GM18519 (cell line): ENCODE measurements around the gene GIMD1.
A peak's percentile ranks its signal among the peaks of the same experiment; 100 is the strongest.
"Not testable (repeated sequence)": the region's sequence is repeated elsewhere in the genome, so short reads cannot be mapped to it uniquely, and the experiment has no call there.

ENCODE experiments used
- ATAC-seq: cut with Tn5 transposase; IDR thresholded peaks from one replicate; pipeline ENCODE4 v1.9.1; 2021; ENCODE audit warnings: mild to moderate bottlenecking, moderate library complexity; ENCODE audit not compliant: unreplicated experiment, low FRiP score

GIMD1 gene

GRCh38 chr4:106368678-106369077 lies at the start of gene GIMD1:
Gene GIMD1 (minus strand): TSS chr4:106368778. CDS start chr4:106367435, 1,343 bp downstream.
- no peak for ATAC-seq

DNA sequence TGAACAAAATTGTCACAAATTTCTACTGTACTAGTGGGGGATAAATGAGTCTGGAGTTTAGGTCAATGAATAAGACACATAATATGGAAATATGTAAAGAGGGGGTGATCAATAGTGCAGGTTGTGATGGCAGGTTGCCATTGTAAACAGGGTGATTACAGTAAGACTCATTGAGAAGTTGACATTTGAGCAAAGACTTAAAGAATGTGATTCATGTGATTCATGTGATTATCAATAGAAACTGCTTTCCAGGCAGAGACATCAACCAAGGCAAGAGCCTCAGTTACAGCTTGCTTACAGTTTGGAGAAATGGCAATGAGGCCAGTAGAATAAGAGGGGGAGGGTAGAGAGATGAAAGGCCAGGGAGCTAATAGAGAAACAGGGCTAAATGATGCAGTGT lies 45.8 kb upstream of the GIMD1 start:
- no peak for ATAC-seq

DNA sequence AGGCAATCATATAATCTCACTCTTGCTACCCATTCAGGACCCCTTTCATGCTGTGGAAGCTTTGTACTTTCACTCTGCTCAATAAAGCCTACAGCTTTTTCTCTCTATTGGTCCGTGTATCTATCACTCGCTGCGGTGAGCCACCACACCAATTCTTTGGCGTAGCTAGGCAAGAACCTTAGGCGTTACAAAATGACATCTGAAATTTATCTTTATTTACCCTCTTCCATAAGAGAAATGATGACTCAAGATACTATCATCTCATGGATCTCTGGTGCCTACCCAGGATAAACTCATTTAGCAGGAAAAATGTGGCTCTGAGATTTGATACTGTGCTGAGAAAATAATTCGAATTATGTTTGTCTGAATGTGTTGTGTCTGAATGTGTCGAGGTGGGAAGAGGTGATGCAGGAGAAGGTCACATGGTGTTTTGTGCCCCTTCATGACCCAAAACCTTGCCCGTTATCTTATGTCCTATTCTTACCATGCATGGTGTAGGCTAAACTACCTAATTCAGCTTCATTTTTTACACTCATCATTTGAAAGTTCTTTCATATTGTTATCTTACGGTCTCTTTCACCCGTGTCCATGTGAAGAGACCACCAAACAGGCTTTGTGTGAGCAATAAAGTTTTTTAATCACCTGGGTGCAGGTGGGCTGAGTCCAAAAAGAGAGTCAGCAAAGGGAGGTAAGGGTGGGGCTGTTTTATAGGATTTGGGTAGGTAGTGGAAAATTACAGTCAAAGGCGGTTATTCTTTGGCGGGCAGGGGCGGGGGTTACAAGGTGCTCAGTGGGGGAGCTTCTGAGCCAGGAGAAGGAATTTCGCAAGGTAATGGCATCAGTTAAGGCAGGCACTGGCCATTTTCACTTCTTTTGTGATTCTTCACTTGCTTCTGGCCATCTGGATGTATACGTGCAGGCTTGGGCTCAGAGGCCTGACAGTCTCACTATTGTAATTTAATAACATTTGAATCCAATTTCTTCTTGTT lies 41.6 kb upstream of the GIMD1 start:
- ATAC-seq: no peak

DNA sequence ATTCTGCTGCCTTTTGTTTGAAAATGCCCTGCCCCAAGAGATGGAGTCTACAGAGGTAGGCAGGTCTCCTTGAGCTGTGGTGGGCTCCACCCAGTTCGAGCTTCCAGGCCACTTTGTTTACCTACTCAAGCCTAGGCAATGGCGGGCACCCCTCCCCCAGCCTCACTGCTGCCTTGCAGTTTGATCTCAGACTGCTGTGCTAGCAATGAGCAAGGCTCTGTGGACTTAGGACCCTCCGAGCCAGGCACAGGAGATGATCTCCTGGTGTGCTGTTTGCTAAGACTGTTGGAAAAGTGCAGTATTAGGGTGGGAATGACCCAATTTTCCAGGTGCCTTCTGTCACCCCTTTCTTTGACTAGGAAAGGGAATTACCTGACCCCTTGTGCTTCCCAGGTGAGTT lies 39.4 kb upstream of the GIMD1 start:
- ATAC-seq: not testable (repeated sequence)

DNA sequence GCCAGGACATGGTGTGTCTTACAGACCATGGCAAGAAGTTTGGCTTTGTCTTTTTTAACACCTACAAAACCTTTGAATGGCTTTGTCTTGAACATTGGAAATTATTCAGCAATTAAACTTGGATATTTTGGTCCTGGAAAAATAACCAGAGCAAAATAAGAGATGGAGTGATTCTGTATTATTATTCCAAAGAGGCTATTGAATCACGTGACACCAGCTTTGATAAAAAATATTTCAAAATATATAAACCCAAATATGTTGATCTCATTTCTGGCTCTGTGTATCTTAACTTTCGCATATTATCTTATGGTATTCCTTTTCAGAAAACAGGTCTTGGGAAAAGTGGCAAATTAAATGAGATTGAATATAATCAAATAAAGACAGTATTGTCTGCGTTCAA lies 32.6 kb upstream of the GIMD1 start:
- ATAC-seq: no peak

- not testable (repeated sequence) for ATAC-seq
Measured at GRCh38 chr4:106398898-106399297, 30.3 kb upstream of the GIMD1 start.

- ATAC-seq: no peak
Measured at GRCh38 chr4:106395582-106395981, 27.0 kb upstream of the GIMD1 start.

GRCh38 chr4:106385853-106386393 lies 17.3 kb upstream of the GIMD1 start:
- ATAC-seq: no peak

GRCh38 chr4:106384878-106385277 lies 16.3 kb upstream of the GIMD1 start:
- ATAC-seq: no peak

- no peak for ATAC-seq
Measured at GRCh38 chr4:106380179-106380578, 11.6 kb upstream of the GIMD1 start.

- ATAC-seq: no peak
Measured at GRCh38 chr4:106373026-106373425, 4.4 kb upstream of the GIMD1 start.

DNA sequence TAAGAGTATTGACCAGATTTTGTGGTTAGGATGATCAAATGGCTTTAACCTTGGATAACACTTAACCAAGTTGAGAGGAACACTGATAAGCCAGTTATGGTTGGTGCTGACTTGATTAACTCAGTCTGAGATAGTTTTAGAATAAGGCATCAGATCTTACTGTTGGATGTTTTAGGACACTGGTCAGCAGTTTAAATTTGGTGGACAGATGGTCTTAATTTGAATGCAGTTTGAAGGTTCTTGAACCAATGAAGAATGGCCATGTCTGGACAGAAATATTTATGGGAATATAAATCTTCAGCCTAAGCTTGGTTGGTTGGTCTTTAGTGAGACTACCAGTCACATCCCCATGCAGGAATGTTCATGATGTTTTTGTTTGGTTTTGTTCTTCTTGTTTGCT lies 2.6 kb upstream of the GIMD1 start:
- no peak for ATAC-seq

GRCh38 chr4:106370214-106370613 lies 1.6 kb upstream of the GIMD1 start:
- no peak for ATAC-seq

- peak; percentile 89 for ATAC-seq
Measured at GRCh38 chr4:106369456-106370060, 980 bp upstream of the GIMD1 start.

DNA sequence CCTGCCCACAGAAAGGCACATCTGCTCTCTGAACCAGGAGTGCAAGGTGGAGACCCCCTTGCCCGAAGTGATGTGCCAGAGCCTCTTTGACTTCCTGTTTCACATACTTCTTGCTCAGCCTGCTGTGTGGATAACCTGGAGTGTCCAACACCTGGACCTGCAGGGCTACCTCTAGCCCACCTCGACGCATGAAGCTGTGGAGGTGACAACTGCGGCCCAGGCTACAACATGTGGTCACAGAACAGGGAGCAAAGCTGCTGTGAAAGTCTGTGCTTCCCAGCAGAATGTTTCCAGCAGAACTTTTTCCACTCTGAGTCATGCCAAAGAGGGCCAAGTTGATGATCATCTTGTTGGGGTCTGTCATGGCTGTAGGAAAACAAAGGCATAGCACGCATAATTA lies 1.5 kb downstream of the GIMD1 start:
- no peak for ATAC-seq

DNA sequence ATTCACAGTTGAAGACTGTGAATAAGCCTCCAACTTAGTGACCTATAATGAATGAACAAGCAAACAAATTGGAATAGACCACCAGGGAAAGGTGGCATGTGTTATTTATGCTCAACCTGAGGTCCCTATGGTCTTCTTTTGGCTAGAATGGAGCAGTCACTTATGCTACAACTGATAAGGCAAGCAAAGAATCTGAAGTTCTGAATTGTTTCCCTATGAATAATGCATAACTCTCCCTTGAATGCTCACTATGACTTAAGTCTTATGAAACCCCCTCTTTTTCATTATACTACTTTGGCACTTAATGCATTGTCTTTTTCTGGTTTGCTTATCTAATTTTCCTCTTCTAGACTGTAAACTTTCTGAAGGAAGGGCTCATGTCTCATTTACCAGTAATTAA lies 2.6 kb downstream of the GIMD1 start:
- no peak for ATAC-seq

- no peak for ATAC-seq
Measured at GRCh38 chr4:106365613-106366012, 3.0 kb downstream of the GIMD1 start.

DNA sequence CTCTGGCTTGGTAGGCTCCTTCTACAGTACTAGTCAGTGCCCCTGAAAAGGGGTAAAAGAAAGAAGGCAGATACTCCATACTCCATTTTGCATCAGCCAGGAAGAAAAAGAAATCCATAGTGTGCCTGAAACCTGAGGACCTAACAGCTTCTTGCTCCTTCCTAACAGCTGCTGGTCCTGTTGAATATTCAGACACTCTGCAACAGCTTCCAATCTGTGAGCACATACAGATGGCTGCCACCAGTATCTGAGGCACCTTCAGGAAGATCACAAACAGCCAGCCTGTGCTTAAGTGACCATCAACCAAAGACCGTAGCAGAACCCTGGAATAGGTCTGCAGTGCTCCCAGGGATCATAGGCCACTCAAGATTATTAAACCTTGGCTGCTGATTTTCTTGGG lies 4.3 kb downstream of the GIMD1 start:
- no peak for ATAC-seq

- ATAC-seq: no peak
Measured at GRCh38 chr4:106362086-106362825, 6.3 kb downstream of the GIMD1 start.

GRCh38 chr4:106358899-106359298 lies 9.7 kb downstream of the GIMD1 start:
- ATAC-seq: no peak

DNA sequence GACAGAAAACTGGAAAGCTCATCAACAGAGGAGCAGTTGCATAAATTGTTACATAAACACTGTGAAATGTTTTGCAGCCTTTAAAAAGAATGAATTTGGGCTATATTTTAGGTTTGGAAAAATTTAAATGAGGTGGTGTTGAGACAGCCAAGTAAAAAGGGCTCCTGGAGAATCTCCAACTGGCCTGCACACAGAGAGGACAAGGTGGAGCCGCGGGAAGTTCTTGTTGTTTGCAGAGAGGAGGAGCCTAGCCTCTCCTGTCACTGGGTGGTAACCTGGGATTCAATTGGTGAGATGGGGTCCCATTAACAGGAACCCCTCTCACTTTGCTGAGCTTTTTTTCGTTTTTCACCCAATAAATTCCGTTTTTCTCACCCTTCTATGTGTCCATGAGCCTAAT lies 13.4 kb downstream of the GIMD1 start:
- ATAC-seq: no peak
